ENCODE results near the gene RAB6A.
"Not testable (repeated sequence)": the region's sequence is repeated elsewhere in the genome, so short reads cannot be mapped to it uniquely, and the experiment has no call there.

Gene RAB6A

GRCh38 chr11:73680687-73681086, 80.2 kb downstream of the RAB6A start:
- H3K36me3 ChIP-seq (ENCODE audit: control insufficient read depth, insufficient read depth, low read length), result peaks cover 4% of the 10 kb centered on the region
- WGBS, 2 experiments, result 89% methylated on average over 1 of the region's 2 CpGs
- no peaks in the 10 kb centered on the region for H3K27me3 ChIP-seq (ENCODE audit: control insufficient read depth, insufficient read depth, low read length, poor library complexity, severe bottlenecking)
- no peak overlapping the region for H3K27ac ChIP-seq (ENCODE audit: insufficient read depth, low read depth, low read length, poor library complexity, severe bottlenecking)
- H3K4me3 ChIP-seq (ENCODE audit: insufficient read depth, low read depth, low read length), result no peak overlapping the region
- no peaks in the 10 kb centered on the region for H3K9me3 ChIP-seq (ENCODE audit: control insufficient read depth, low read length)
- H3K4me1 ChIP-seq (ENCODE audit: control insufficient read depth, insufficient read depth, low read length), result no peaks in the 10 kb centered on the region

DNA sequence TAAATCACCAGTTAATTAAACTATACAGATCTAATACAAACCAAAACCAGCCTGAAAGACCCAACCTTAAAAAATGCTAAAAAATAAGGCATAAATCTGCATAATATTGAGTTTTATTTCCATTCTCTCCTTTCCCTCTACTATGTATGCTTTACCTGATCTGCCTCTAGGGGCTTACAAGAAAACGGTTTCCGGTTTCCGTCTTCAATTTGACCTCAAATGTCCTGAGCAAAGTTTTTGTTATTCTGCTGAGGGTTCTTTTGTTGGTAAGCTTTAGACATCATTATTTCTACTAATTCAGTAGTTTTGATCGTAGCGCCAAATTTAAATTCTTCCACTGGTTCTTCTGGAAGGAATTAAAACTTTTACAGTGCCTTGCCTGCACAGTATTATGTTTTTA, 84.3 kb downstream of the RAB6A start:
- H3K4me1 ChIP-seq (ENCODE audit: control insufficient read depth, insufficient read depth, low read length); H3K4me3 ChIP-seq (ENCODE audit: insufficient read depth, low read depth, low read length); H3K9me3 ChIP-seq (ENCODE audit: control insufficient read depth, low read length); H3K27ac ChIP-seq (ENCODE audit: insufficient read depth, low read depth, low read length, poor library complexity, severe bottlenecking); H3K27me3 ChIP-seq (ENCODE audit: control insufficient read depth, insufficient read depth, low read length, poor library complexity, severe bottlenecking); H3K36me3 ChIP-seq (ENCODE audit: control insufficient read depth, insufficient read depth, low read length): not testable (repeated sequence)
- 83 to 92% methylated on average over 2 to 5 of the region's 5 CpGs for WGBS, 2 experiments

DNA sequence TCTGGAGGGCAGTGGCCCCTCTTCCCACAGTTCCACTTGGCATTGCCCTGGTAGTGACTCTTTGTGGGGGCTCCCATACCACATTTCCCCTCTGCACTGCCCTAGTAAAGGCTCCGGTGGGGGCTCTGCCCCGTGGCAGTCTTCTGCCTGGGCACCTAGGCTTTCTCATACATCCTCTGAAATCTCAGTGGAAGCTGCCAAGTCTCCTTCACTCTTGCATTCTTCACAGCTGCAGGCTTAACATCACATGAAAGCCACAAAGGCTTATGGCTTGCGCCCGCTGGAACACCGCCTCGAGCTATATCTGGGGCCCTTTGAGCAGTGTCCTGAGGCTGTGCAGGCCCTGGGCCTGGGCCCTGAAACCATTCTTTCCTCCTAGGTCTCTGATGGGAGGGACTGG, 89.2 kb downstream of the RAB6A start:
- no peak overlapping the region for H3K27ac ChIP-seq (ENCODE audit: insufficient read depth, low read depth, low read length, poor library complexity, severe bottlenecking)
- no peaks in the 10 kb centered on the region for H3K27me3 ChIP-seq (ENCODE audit: control insufficient read depth, insufficient read depth, low read length, poor library complexity, severe bottlenecking)
- WGBS, 2 experiments, result 90 to 92% methylated on average over 6 of the region's 6 CpGs
- no peak overlapping the region for H3K4me3 ChIP-seq (ENCODE audit: insufficient read depth, low read depth, low read length)
- H3K4me1 ChIP-seq (ENCODE audit: control insufficient read depth, insufficient read depth, low read length), result no peaks in the 10 kb centered on the region
- H3K36me3 ChIP-seq (ENCODE audit: control insufficient read depth, insufficient read depth, low read length), result no peaks in the 10 kb centered on the region
- H3K9me3 ChIP-seq (ENCODE audit: control insufficient read depth, low read length), result no peaks in the 10 kb centered on the region

DNA sequence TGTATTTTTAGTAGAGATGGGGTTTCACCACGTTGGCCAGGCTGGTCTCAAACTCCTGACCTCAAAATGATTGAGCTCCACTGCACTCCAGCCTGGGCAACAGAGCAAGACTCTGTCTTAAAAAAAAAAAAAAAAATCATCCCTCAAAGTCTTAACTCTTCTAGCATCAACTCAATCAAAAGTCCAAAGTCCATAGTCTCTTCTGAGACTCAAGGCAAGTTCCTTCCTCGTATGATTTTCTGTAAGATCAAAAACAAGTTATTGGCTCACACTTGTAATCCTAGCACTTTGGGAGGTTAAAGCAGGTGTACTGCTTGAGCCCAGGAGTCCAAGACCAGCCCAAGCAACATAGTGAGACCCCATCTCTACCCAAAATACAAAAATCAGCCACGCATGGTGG, 90.1 kb downstream of the RAB6A start:
- Histone ChIP-seq H3K4me3 (ENCODE audit: insufficient read depth, low read depth, low read length) (no peak overlapping the region), H3K27ac (ENCODE audit: insufficient read depth, low read depth, low read length, poor library complexity, severe bottlenecking) (no peak overlapping the region), H3K27me3 (ENCODE audit: control insufficient read depth, insufficient read depth, low read length, poor library complexity, severe bottlenecking) (no peaks in the 10 kb centered on the region), H3K9me3 (ENCODE audit: control insufficient read depth, low read length) (no peaks in the 10 kb centered on the region), H3K4me1 (ENCODE audit: control insufficient read depth, insufficient read depth, low read length) (no peaks in the 10 kb centered on the region), H3K36me3 (ENCODE audit: control insufficient read depth, insufficient read depth, low read length) (no peaks in the 10 kb centered on the region)
- 91 to 93% methylated on average over 3 of the region's 3 CpGs for WGBS, 2 experiments

GRCh38 chr11:73667891-73668290, 93.0 kb downstream of the RAB6A start:
- Histone ChIP-seq H3K9me3 (ENCODE audit: control insufficient read depth, low read length) (no peaks in the 10 kb centered on the region), H3K27me3 (ENCODE audit: control insufficient read depth, insufficient read depth, low read length, poor library complexity, severe bottlenecking) (no peaks in the 10 kb centered on the region), H3K27ac (ENCODE audit: insufficient read depth, low read depth, low read length, poor library complexity, severe bottlenecking) (no peak overlapping the region), H3K36me3 (ENCODE audit: control insufficient read depth, insufficient read depth, low read length) (no peaks in the 10 kb centered on the region), H3K4me3 (ENCODE audit: insufficient read depth, low read depth, low read length) (no peak overlapping the region), H3K4me1 (ENCODE audit: control insufficient read depth, insufficient read depth, low read length) (no peaks in the 10 kb centered on the region)
- WGBS, 2 experiments, result 83% methylated on average over 1 of the region's 1 CpG; no CpG with 5 or more reads in 1 of the 2 experiments

GRCh38 chr11:73664877-73665276, 96.0 kb downstream of the RAB6A start:
- H3K27ac ChIP-seq (ENCODE audit: insufficient read depth, low read depth, low read length, poor library complexity, severe bottlenecking), result no peak overlapping the region
- no peaks in the 10 kb centered on the region for H3K36me3 ChIP-seq (ENCODE audit: control insufficient read depth, insufficient read depth, low read length)
- H3K27me3 ChIP-seq (ENCODE audit: control insufficient read depth, insufficient read depth, low read length, poor library complexity, severe bottlenecking), result peaks cover 8% of the 10 kb centered on the region
- no peaks in the 10 kb centered on the region for H3K9me3 ChIP-seq (ENCODE audit: control insufficient read depth, low read length)
- no peaks in the 10 kb centered on the region for H3K4me1 ChIP-seq (ENCODE audit: control insufficient read depth, insufficient read depth, low read length)
- H3K4me3 ChIP-seq (ENCODE audit: insufficient read depth, low read depth, low read length), result no peak overlapping the region

GRCh38 chr11:73663604-73664495, 97.0 kb downstream of the RAB6A start:
- H3K9me3 ChIP-seq (ENCODE audit: control insufficient read depth, low read length), result no peaks in the 10 kb centered on the region
- no peak overlapping the region for H3K27ac ChIP-seq (ENCODE audit: insufficient read depth, low read depth, low read length, poor library complexity, severe bottlenecking)
- WGBS, 2 experiments, result 93% methylated on average over 3 of the region's 3 CpGs
- H3K4me1 ChIP-seq (ENCODE audit: control insufficient read depth, insufficient read depth, low read length), result no peaks in the 10 kb centered on the region
- H3K27me3 ChIP-seq (ENCODE audit: control insufficient read depth, insufficient read depth, low read length, poor library complexity, severe bottlenecking), result peaks cover 8% of the 10 kb centered on the region
- H3K36me3 ChIP-seq (ENCODE audit: control insufficient read depth, insufficient read depth, low read length), result no peaks in the 10 kb centered on the region
- no peak overlapping the region for H3K4me3 ChIP-seq (ENCODE audit: insufficient read depth, low read depth, low read length)

DNA sequence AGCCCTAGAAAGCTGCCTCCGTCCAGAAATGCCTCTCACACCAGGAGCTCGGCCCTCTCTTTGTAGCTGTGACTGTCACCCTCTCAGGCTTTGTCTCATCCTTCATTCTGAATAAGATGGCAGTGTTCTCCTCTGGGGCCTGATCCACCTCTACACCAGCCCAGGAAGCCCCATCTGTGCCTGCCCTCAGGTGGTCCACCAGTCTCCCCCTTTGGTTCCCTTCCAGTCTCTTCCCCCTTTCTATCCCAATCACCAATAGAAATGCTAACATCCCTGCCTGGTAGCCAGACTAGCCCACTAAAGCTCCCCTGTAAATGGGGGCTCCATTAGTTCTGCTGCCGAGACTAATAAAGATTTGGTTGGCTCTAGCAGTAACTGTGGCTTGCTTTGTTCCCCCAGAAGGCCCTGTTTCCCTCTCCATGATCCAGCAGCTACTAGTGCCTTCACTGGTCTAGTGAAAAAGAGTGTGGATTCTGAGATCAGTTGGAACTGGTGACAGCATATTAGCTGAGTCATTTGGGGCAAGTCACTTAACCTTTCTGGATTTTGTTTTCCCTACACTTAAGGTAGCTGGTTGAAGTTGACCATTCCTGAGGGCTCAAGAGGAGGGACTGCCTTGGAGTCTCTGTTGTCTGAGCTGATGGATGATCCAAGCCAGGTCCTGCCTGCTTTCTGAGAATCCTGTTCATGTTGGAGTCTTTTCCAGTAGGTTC, 98.3 kb downstream of the RAB6A start:
- H3K27me3 ChIP-seq (ENCODE audit: control insufficient read depth, insufficient read depth, low read length, poor library complexity, severe bottlenecking), result peaks cover 8% of the 10 kb centered on the region
- H3K4me3 ChIP-seq (ENCODE audit: insufficient read depth, low read depth, low read length), result no peak overlapping the region
- no peaks in the 10 kb centered on the region for H3K9me3 ChIP-seq (ENCODE audit: control insufficient read depth, low read length)
- H3K27ac ChIP-seq (ENCODE audit: insufficient read depth, low read depth, low read length, poor library complexity, severe bottlenecking), result no peak overlapping the region
- 82% methylated on average over 3 of the region's 3 CpGs for WGBS, 2 experiments
- H3K36me3 ChIP-seq (ENCODE audit: control insufficient read depth, insufficient read depth, low read length), result no peaks in the 10 kb centered on the region
- H3K4me1 ChIP-seq (ENCODE audit: control insufficient read depth, insufficient read depth, low read length), result no peaks in the 10 kb centered on the region

GRCh38 chr11:73661035-73661628, 99.7 kb downstream of the RAB6A start:
- Histone ChIP-seq H3K27me3 (ENCODE audit: control insufficient read depth, insufficient read depth, low read length, poor library complexity, severe bottlenecking) (peaks cover 8% of the 10 kb centered on the region), H3K36me3 (ENCODE audit: control insufficient read depth, insufficient read depth, low read length) (no peaks in the 10 kb centered on the region), H3K9me3 (ENCODE audit: control insufficient read depth, low read length) (no peaks in the 10 kb centered on the region), H3K4me3 (ENCODE audit: insufficient read depth, low read depth, low read length) (peak overlapping the region; percentile 21), H3K4me1 (ENCODE audit: control insufficient read depth, insufficient read depth, low read length) (no peaks in the 10 kb centered on the region), H3K27ac (ENCODE audit: insufficient read depth, low read depth, low read length, poor library complexity, severe bottlenecking) (no peak overlapping the region)
- WGBS, 2 experiments, result 10 to 11% methylated on average over 40 of the region's 40 CpGs

DNA sequence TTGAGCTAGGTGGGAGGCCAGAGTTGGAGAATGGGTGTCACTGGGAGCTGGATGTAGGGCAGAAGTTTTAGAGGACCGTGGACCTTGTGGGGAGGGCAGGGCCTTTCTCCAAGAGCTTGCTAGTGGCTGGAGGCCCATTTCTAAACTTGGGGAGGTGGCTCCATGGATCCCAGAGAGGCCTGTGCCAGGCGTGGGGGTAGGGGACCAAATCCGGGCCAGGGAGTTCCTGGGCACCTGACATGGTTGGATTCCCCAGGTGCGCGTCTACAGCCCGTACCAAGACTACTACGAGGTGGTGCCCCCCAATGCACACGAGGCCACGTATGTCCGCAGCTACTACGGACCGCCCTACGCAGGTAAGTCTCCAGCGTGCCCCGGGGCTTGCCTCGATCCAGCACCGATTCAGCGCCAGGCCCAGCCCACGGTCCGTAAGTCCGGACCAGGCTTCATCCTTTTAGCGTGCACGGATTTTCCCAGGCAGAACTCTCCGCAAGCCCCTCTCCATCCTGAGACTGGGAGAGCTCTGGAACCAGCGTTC, 100.3 kb downstream of the RAB6A start:
- no peaks in the 10 kb centered on the region for H3K9me3 ChIP-seq (ENCODE audit: control insufficient read depth, low read length)
- no peaks in the 10 kb centered on the region for H3K4me1 ChIP-seq (ENCODE audit: control insufficient read depth, insufficient read depth, low read length)
- WGBS, 2 experiments, result 67 to 68% methylated on average over 25 of the region's 25 CpGs
- H3K36me3 ChIP-seq (ENCODE audit: control insufficient read depth, insufficient read depth, low read length), result no peaks in the 10 kb centered on the region
- H3K27me3 ChIP-seq (ENCODE audit: control insufficient read depth, insufficient read depth, low read length, poor library complexity, severe bottlenecking), result peaks cover 8% of the 10 kb centered on the region
- no peak overlapping the region for H3K27ac ChIP-seq (ENCODE audit: insufficient read depth, low read depth, low read length, poor library complexity, severe bottlenecking)
- H3K4me3 ChIP-seq (ENCODE audit: insufficient read depth, low read depth, low read length), result no peak overlapping the region

Measured in ectodermal cell (in vitro differentiated cells).